ENCODE data around the gene GOLGA8F.
"Not testable (repeated sequence)": the region's sequence is repeated elsewhere in the genome, so short reads cannot be mapped to it uniquely, and the experiment has no call there.

GOLGA8F gene

GRCh38 chr15:28378364-28378763, at the start of gene GOLGA8F:
Gene GOLGA8F (plus strand): TSS chr15:28378664. CDS start chr15:28378762, 98 bp downstream.
- not testable (repeated sequence) for DNase-seq

GRCh38 chr15:28357984-28358383, 20.5 kb upstream of the GOLGA8F start, which contains the start of gene GOLGA6L24:
Gene GOLGA6L24 (minus strand): TSS chr15:28358084. CDS start chr15:28358023, 61 bp downstream.
- DNase-seq, result not testable (repeated sequence)

- DNase-seq, result not testable (repeated sequence)
Observed at GRCh38 chr15:28365502-28365901, 13.0 kb upstream of the GOLGA8F start.

- DNase-seq, result not testable (repeated sequence)
Observed at GRCh38 chr15:28380053-28380452, 1.6 kb downstream of the GOLGA8F start.

- DNase-seq, result not testable (repeated sequence)
Observed at GRCh38 chr15:28396022-28396421, 17.6 kb downstream of the GOLGA8F start.

GRCh38 chr15:28402774-28403435, 24.4 kb downstream of the GOLGA8F start:
- DNase-seq, result not testable (repeated sequence)

GRCh38 chr15:28420470-28420869, 42.0 kb downstream of the GOLGA8F start:
- not testable (repeated sequence) for DNase-seq

- DNase-seq, result not testable (repeated sequence)
Observed at GRCh38 chr15:28435594-28435993, 57.1 kb downstream of the GOLGA8F start.

Data from stimulated activated naive CD4-positive, alpha-beta T cell (primary cell).